ENCODE data around the gene SPAG8.

SPAG8 gene

DNA sequence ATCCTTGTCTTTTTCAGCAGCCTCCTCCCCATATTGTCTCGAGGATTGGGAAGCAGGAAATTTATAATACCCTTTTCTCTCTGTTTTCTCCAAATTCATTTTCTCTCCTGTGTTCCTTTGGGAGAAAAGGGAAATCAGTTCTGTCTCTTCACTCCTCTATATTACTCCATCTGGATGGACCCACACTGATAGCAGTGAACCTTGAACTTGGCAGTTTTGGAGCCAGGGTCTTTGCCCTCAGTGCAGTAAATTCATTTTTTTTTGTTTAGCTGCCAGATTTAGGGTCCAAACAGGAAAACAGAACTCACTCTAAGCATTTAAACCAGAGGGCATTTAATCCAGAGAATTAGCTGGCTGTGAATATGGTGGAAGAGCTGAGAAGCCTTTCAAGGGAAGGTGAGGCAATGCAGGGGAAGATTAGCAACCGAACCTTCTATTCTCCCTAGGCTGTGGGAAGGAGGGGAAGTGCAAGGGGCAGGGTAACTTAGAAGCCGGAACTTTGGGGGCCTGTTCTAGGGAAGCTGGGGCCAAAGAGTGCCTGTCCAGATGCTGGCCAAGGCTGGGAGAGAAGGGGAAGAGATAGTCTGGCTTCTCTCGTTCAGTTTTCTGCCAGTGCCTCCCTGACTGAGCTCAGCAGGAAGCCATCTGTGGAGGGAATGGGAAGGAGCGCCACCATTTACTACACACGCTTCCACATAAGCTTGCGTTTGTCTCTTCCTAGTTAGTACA, 37.0 kb downstream of the SPAG8 start:
- no peak for DNase-seq (ENCODE audit: low read depth in 2 of 2)

DNA sequence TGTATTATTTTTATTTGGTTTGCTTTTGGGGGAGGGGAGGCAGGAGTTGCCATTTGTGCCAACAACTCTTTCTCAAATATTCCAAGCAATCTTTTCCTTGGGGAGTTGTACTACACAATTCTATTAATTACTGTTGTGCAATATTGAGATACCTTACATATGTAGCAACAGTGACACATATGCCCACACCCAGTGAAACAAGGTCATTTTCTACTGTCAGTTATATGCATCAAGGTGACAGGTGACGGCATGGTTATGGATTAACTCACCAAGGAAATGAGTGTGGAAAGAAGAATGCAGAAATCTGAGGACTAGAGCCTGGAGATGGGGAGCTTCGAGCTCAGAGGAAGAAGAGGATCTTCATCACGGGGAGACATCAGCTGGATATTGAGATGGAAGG, 40.1 kb downstream of the SPAG8 start:
- no peak for DNase-seq (ENCODE audit: low read depth in 2 of 2)

DNA sequence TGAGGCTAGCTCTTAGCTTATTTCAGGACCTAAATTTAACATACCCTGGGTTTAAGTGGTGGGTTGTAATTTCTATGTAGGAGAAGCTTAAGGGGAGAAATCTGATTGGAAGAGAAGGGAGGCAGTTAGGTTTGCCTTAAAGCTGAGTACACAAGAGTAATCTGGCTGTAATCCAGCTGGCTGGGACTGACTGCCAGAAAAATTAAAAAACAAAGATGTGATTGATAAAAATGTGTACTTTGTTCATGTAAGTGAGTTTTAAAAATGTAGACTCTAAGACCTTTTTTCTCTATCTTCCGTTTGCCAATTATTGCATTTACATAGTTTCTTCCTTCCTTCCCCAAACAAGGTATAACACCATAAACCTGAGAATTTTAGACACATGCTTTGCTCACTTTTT, 40.5 kb downstream of the SPAG8 start:
- no peak for DNase-seq (ENCODE audit: low read depth in 2 of 2)

DNA sequence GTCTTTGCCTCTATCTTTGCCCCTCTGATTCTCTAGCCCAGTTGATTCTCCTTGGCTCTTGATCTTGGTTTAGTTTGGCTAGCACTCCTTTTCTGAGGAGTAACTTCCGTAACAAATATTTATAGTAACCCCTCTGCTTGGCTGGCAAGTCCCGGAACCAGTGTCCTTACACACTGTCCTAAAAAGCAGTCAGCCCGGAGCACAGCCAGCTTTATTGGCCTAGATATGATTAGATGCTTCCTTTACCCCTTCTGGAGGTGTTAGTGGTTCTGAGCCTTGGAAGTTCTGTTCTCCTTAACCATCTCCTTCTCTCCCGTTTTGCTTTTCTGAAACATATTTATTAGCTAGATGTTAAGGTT, 41.0 kb downstream of the SPAG8 start:
- DNase-seq (ENCODE audit: low read depth in 2 of 2) = no peak

DNA sequence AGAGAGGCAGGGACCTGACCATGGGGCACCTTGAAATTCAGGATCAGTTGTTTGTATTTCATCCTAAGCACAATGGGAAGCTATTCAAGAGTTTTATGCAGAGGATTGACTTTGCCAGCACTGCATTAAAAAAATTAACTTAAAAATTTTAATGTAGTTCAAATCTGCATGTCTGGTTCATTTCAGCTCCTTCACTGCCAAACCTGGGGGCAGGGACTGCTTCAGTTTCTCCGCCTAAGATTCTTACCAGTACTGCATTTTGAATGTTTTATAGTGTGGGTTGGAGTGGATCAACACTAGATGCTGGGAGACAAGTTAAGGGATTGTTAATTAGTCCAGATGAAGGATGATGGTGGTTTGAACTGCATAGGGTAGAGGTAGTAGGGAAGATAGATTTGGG, 42.3 kb downstream of the SPAG8 start:
- no peak for DNase-seq (ENCODE audit: low read depth in 2 of 2)

DNA sequence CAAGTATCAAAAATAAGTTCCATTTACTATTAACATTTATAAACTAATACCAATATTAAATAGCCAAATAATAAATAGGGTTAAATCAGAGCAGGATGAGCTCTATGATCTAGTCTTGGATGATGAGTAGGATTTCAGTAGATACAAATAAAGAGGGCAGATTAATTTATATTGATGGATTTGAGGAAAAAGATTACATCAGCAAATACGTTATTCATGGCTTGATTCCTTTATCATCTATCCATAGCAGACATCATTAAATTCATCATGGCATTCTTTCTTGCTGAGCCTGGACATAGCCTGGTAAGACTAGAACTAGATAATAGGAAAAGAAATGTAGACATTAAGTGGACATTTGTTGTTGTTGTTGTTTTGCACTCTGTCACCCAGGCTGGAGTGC, 44.6 kb downstream of the SPAG8 start:
- no peak for DNase-seq (ENCODE audit: low read depth in 2 of 2)

DNA sequence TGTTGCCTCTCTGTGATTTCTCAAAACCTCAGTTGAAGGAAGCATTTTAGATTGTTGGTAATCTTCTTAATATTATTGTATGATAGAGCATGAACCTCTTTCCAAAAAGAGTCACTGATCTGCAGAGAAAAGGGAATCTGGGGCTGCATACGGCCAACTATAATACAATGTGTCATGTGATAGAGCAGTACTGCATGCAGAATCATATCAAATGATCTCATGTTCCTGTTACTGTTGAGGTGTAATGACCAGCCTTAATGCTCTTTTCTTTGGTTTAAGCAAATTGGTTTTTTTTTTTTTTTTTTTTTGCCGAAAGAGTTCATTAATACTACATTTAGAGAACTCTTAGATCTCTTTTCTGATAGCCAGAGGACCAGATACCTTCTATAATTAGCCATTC, 45.1 kb downstream of the SPAG8 start:
- no peak for DNase-seq (ENCODE audit: low read depth in 2 of 2)

DNA sequence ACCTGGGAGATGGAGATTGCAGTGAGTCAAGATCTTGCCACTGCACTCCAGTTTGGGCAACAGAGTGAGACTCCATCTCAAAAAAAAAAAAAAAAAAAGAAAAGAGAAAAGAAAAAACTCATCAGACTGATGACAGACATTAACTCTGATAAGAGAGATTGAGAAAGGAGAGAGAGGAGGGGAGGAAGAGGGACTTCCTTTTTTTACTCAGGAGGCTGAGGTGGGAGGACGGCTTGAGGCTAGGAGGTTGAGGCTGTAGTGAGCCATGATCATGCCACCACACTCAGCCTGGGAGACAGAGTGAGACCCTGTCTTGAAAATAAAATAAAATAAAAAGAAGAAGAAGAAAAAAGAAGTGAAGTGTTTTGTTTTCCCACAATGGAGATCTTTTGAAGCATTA, 48.3 kb downstream of the SPAG8 start:
- no peak for DNase-seq (ENCODE audit: low read depth in 2 of 2)

DNA sequence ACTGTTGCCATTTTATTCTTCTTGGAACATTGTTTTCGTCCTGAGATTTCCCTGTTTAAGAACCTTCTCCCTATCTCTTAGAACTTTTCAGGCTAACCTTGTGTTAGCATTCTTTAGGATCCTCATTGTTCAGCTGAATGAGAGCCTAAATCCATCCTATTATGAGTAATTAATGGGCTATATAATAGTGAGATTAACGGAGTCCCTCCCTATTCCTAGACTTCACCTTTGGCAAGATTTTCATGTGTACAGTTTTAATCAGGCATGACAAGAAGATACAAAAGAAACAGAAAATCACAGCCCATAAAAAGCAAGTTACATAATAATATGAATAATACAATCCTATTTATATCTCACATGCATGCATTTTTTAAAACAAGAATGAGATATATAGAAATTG, 48.9 kb downstream of the SPAG8 start:
- DNase-seq (ENCODE audit: low read depth in 2 of 2) = no peak

DNA sequence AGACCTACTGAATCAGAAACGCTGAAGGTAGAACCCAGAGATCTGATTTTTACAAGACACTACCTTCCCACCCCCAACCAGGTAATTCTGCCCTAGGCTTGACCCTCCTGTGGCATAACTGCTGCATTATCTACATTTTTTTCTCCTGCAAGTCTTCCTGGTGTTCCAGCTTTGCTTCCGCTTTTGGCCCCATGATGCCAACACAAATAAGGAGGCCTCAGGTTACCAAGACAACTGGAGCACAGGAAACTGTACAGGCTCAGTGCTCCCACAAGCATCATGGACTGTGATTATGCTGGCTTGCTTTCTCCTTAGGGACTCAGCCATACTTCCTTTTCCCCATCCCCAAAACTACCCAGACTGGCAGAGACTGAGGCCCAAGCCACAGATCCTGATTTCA, 51.4 kb downstream of the SPAG8 start:
- no peak for DNase-seq (ENCODE audit: low read depth in 2 of 2)

DNA sequence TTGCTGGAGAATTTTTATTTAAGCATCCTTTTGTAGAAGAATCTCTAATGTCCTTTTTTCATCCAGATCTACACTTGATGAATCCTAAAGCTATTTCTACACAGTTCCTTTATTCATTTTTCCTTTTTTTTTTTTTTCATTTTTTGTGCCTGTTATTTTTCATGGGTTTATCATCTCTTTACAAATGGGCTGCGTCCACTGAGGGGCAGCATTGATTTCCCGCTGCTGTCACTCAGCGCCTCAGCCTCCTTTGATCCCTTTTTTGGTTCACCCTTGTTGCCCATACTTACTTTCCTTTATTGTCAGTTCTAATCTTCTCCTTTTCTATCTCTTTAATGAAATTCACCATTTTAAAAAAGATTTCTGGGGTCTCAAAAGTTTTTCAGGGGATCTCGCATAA, 52.3 kb downstream of the SPAG8 start:
- no peak for DNase-seq (ENCODE audit: low read depth in 2 of 2)
